Measurements from ENCODE around the gene G2E3. TPM values are rescaled to one million over a fixed set of nuclear protein-coding genes. Genes with fewer than 3 reads are reported as not detected.

Gene G2E3
- total and polyA plus RNA-seq, 2 of the 4 experiments (the other 2 are of a cell fraction) = 9.6 to 19.4 TPM

DNA sequence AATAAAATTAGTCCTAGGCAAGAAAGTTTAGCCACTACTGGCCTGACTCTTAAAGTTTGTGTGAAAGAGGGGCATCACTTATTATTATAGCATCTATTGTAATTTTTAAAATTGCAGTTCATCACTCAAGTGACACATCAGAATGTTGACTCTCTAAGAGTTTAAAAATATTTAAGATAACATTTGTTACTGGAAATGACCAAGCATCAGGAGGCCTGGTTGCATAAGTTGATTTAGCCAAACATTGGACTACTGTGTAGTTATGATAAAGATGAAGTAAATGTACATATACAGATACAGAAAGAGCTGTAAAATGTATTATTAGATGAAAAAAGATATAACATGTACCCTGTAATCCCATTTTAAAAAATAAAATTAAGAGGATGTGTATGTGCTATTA lies 110.6 kb downstream of the G2E3 start:
- Histone ChIP-seq H3K4me3 (ENCODE audit: insufficient read depth, low read depth, low read length) (no peak overlapping the region), H2BK5ac (ENCODE audit: low read depth, low read length, poor library complexity, severe bottlenecking) (no peak overlapping the region), H4K20me1 (ENCODE audit: insufficient read depth, low read length) (no peaks in the 10 kb centered on the region), H3K27ac (ENCODE audit: insufficient read depth, low read length) (no peak overlapping the region), H3K4me2 (ENCODE audit: low read depth, low read length) (no peak overlapping the region), H4K5ac (ENCODE audit: low read depth, low read length) (no peak overlapping the region), H3K18ac (ENCODE audit: low read depth, low read length) (no peak overlapping the region), H3K9me3 (ENCODE audit: control insufficient read depth, insufficient read depth, low read length) (no peaks in the 10 kb centered on the region), H4K8ac (ENCODE audit: low read depth in 2 of 2, low read length in 2 of 2) (no peak overlapping the region), H2AK9ac (replicated peaks; ENCODE audit: low read depth, low read length, poor library complexity) (no peak overlapping the region), H3K14ac (replicated peaks; ENCODE audit: low read depth, low read length) (no peak overlapping the region), H3K4ac (ENCODE audit: low read depth, low read length) (no peak overlapping the region), H3K36me3 (ENCODE audit: control insufficient read depth, insufficient read depth, low read length) (peaks cover 6% of the 10 kb centered on the region; the same call in 1 of the 2 replicates), H3K9me1 (ENCODE audit: insufficient read depth, low read length) (no peaks in the 10 kb centered on the region), H3K9ac (ENCODE audit: low read depth, low read length) (no peak overlapping the region), H2AK5ac (ENCODE audit: low read depth, low read length) (no peak overlapping the region), H2BK20ac (ENCODE audit: low read depth, low read length) (no peak overlapping the region), H2BK15ac (ENCODE audit: low read depth, low read length) (no peak overlapping the region), H2BK120ac (ENCODE audit: low read depth, low read length) (no peak overlapping the region), H3K27me3 (ENCODE audit: control insufficient read depth, insufficient read depth, low read length) (no peaks in the 10 kb centered on the region), H3K4me1 (ENCODE audit: control insufficient read depth, insufficient read depth, low read length) (no peaks in the 10 kb centered on the region), H3K79me1 (ENCODE audit: low read depth in 1 of 2, low read length in 2 of 2) (peaks cover 0 to 8% of the 10 kb centered on the region in 2 experiments; a peak in 2 of 4 replicates), H3K23ac (ENCODE audit: low read depth, low read length) (no peak overlapping the region), H4K91ac (ENCODE audit: insufficient read depth, low read depth, low read length) (no peak overlapping the region), H2AFZ (replicated peaks; ENCODE audit: low read length, poor library complexity) (no peak overlapping the region), H3K56ac (ENCODE audit: extremely low read depth, insufficient read depth, low read length) (no peak overlapping the region)
- TF ChIP-seq FOS (IDR thresholded peaks at IDR 0.05; ENCODE audit: low read depth, low read length) (no peak), BHLHE40 (IDR thresholded peaks at IDR 0.05; ENCODE audit: low read depth, low read length) (no peak), MXI1 (IDR thresholded peaks at IDR 0.05; ENCODE audit: borderline replicate concordance, low read depth, low read length) (no peak), POLR2A (IDR thresholded peaks at IDR 0.05; ENCODE audit: low read depth, low read length) (no peak), RAD21 (IDR thresholded peaks at IDR 0.05; ENCODE audit: low read length) (no peak), RCOR1 (IDR thresholded peaks at IDR 0.05; ENCODE audit: insufficient replicate concordance, low read length) (no peak), CEBPB (IDR thresholded peaks at IDR 0.05; ENCODE audit: low read depth, low read length) (no peak), CHD1 (IDR thresholded peaks at IDR 0.05; ENCODE audit: low read depth, low read length) (no peak), SMC3 (IDR thresholded peaks at IDR 0.05; ENCODE audit: low read depth, low read length) (no peak), MAZ (IDR thresholded peaks at IDR 0.05; ENCODE audit: borderline replicate concordance, low read depth, low read length) (no peak), NFE2L2 (IDR thresholded peaks at IDR 0.05; ENCODE audit: low read depth, low read length) (no peak), RFX5 (IDR thresholded peaks at IDR 0.05; ENCODE audit: low read depth, low read length) (no peak), MAFK (IDR thresholded peaks at IDR 0.05; ENCODE audit: low read depth, low read length) (no peak), CTCF (conservative IDR thresholded peaks at IDR 0.05; ENCODE audit: low read depth, low read length) (no peak)
- TF ChIP-seq, protein P1, sequence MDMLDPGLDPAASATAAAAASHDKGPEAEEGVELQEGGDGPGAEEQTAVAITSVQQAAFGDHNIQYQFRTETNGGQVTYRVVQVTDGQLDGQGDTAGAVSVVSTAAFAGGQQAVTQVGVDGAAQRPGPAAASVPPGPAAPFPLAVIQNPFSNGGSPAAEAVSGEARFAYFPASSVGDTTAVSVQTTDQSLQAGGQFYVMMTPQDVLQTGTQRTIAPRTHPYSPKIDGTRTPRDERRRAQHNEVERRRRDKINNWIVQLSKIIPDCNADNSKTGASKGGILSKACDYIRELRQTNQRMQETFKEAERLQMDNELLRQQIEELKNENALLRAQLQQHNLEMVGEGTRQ (IDR thresholded peaks at IDR 0.05; ENCODE audit: low read depth, low read length) = no peak
- TF ChIP-seq, protein P2, sequence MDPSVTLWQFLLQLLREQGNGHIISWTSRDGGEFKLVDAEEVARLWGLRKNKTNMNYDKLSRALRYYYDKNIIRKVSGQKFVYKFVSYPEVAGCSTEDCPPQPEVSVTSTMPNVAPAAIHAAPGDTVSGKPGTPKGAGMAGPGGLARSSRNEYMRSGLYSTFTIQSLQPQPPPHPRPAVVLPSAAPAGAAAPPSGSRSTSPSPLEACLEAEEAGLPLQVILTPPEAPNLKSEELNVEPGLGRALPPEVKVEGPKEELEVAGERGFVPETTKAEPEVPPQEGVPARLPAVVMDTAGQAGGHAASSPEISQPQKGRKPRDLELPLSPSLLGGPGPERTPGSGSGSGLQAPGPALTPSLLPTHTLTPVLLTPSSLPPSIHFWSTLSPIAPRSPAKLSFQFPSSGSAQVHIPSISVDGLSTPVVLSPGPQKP (IDR thresholded peaks at IDR 0.05; ENCODE audit: borderline replicate concordance, low read depth, low read length) = no peak
- DNase-seq = no peak
- intact Hi-C loops (cut with micrococcal nuclease) (no loop called here), dilution Hi-C loops (cut with HindIII; ENCODE audit: low sequenced_read_pairs, unreplicated experiment) (no loop called here), in situ Hi-C loops (cut with MboI; ENCODE audit: low sequenced_read_pairs) (no loop called here)
- no peak for ATAC-seq (ENCODE audit: low read depth)
- POLR2A ChIA-PET (ENCODE audit: unreplicated experiment) = no interaction called here
- no TSS peak for BruUV-seq (replicated peaks)
- CTCF ChIA-PET = no interaction called here

Measured in IMR-90 (cell line).